GM23248 (cell line): ENCODE measurements around the gene MMP15.
"Not testable (repeated sequence)": the region's sequence is repeated elsewhere in the genome, so short reads cannot be mapped to it uniquely, and the experiment has no call there.

ENCODE experiments used
- EZH2 ChIP-seq: fragments of 200-600 bp; sonication (generic); IDR thresholded peaks from 2 replicates; pipeline ENCODE4 v1.6.1; 2018; ENCODE audit warnings: antibody characterized with exemption, mild to moderate bottlenecking; ENCODE audit not compliant: insufficient read depth, poor library complexity, severe bottlenecking
- EZH2phosphoT487 ChIP-seq: fragments of 200-600 bp; sonication (generic); IDR thresholded peaks from 2 replicates; pipeline ENCODE4 v1.6.1; 2018; ENCODE audit warnings: antibody characterized with exemption, moderate library complexity, mild to moderate bottlenecking, low read depth; ENCODE audit not compliant: insufficient read depth

- TF ChIP-seq EZH2, EZH2phosphoT487: not testable (repeated sequence)
These were observed 64.8 kb downstream of the MMP15 start for GRCh38 chr16:58090396-58090795.
